WTC11 (cell line): ENCODE results near the gene H6PD. TPM values are rescaled to one million over a fixed set of nuclear protein-coding genes. Genes with fewer than 3 reads are reported as not detected.

Source experiments
- ATAC-seq: fragments of 200-7000 bp; cut with Tn5 transposase; 2 replicates; pipeline ENCODE4 v1.10.0; 2021; ENCODE audit warnings: mild to moderate bottlenecking, moderate library complexity
- CTCF ChIA-PET: fragments of 300-600 bp; sonication (Branson Sonifier 250); formaldehyde crosslinking; loops from one replicate; lab custom pipeline; 2021; ENCODE audit warnings: antibody characterized with exemption; lab: Charles Lee
- POLR2A ChIA-PET: fragments of 350-600 bp; sonication (Branson Sonifier 250); formaldehyde crosslinking; loops from one replicate; lab custom pipeline; 2021; ENCODE audit warnings: antibody characterized with exemption; lab: Charles Lee
- DNase-seq: peaks from one replicate; pipeline ENCODE4 v3.0.0; 2021; ENCODE audit warnings: low spot score
- H3K27ac Mint-ChIP-seq: 2 replicates; pipeline ENCODE4 v1.8.0; 2021; ENCODE audit warnings: mixed read lengths
- H3K27me3 Mint-ChIP-seq: 2 replicates; pipeline ENCODE4 v1.8.0; 2021; ENCODE audit warnings: low read depth, mild to moderate bottlenecking, moderate library complexity, mixed read lengths
- H3K36me3 Mint-ChIP-seq: 2 replicates; pipeline ENCODE4 v1.8.0; 2021; ENCODE audit warnings: mixed read lengths
- H3K4me1 Mint-ChIP-seq: 2 replicates; pipeline ENCODE4 v1.8.0; 2022; ENCODE audit warnings: mixed read lengths
- H3K4me3 Mint-ChIP-seq: 2 replicates; pipeline ENCODE4 v1.8.0; 2021; ENCODE audit warnings: mild to moderate bottlenecking, moderate library complexity, mixed read lengths
- H3K9me3 Mint-ChIP-seq: 2 replicates; pipeline ENCODE4 v1.8.0; 2021; ENCODE audit warnings: mixed read lengths
- E2F1 ChIP-seq: sonication (generic); formaldehyde crosslinking; IDR thresholded peaks from 2 replicates; pipeline ENCODE4 v1.8.0; 2022; ENCODE audit warnings: mild to moderate bottlenecking, missing genetic modification reagents
- E2F5 ChIP-seq: sonication (generic); formaldehyde crosslinking; IDR thresholded peaks from 2 replicates; pipeline ENCODE4 v1.8.1; 2022; ENCODE audit warnings: mild to moderate bottlenecking, moderate library complexity, missing genetic modification reagents
- EMX1 ChIP-seq: fragments of 250-450 bp; sonication (Bioruptor Pico); IDR thresholded peaks from 2 replicates; pipeline ENCODE4 v1.8.0; 2021; ENCODE audit warnings: mild to moderate bottlenecking
- IRF2 ChIP-seq: sonication (generic); formaldehyde crosslinking; IDR thresholded peaks from 2 replicates; pipeline ENCODE4 v1.8.0; 2022; ENCODE audit warnings: low read depth, missing genetic modification reagents, borderline replicate concordance
- JAZF1 ChIP-seq: fragments of 250-450 bp; sonication (Bioruptor Pico); IDR thresholded peaks from 2 replicates; pipeline ENCODE4 v1.9.0; 2021; ENCODE audit warnings: moderate library complexity, mild to moderate bottlenecking, inconsistent platforms
- NFE2L1 ChIP-seq: sonication (generic); formaldehyde crosslinking; IDR thresholded peaks from 2 replicates; pipeline ENCODE4 v1.8.1; 2023; ENCODE audit warnings: missing genetic modification reagents
- NFYB ChIP-seq: sonication (generic); formaldehyde crosslinking; conservative IDR thresholded peaks from 2 replicates; pipeline ENCODE4 v1.8.0; 2022; ENCODE audit warnings: low read depth, missing genetic modification reagents
- OVOL2 ChIP-seq: fragments of 250-450 bp; sonication (Bioruptor Pico); IDR thresholded peaks from 2 replicates; pipeline ENCODE4 v1.9.0; 2021; ENCODE audit warnings: mild to moderate bottlenecking, borderline replicate concordance
- PREB ChIP-seq: sonication (generic); formaldehyde crosslinking; IDR thresholded peaks from 2 replicates; pipeline ENCODE4 v1.8.1; 2022; ENCODE audit warnings: mild to moderate bottlenecking, missing genetic modification reagents, moderate library complexity, borderline replicate concordance
- PRRX2 ChIP-seq: fragments of 250-450 bp; sonication (Bioruptor Pico); IDR thresholded peaks from 2 replicates; pipeline ENCODE4 v1.8.0; 2021; ENCODE audit warnings: mild to moderate bottlenecking
- RORB ChIP-seq: fragments of 250-450 bp; sonication (Bioruptor Pico); IDR thresholded peaks from 2 replicates; pipeline ENCODE4 v1.9.0; 2021; ENCODE audit warnings: mild to moderate bottlenecking
- ZNF416 ChIP-seq: fragments of 250-450 bp; sonication (Bioruptor Pico); IDR thresholded peaks from 2 replicates; pipeline ENCODE4 v1.9.0; 2021; ENCODE audit warnings: mild to moderate bottlenecking, inconsistent platforms
- total RNA-seq: library from RNA; stranded (reverse); gene quantifications from 3 replicates; pipeline ENCODE4 v1.2.3, GENCODE V29; 2021
- TF ChIP-seq, protein P1 (sequence below): sonication (generic); formaldehyde crosslinking; IDR thresholded peaks from 2 replicates; pipeline ENCODE4 v1.8.1; 2023; ENCODE audit warnings: mild to moderate bottlenecking, missing genetic modification reagents
- TF ChIP-seq, protein P2 (sequence below): sonication (generic); formaldehyde crosslinking; IDR thresholded peaks from 2 replicates; pipeline ENCODE4 v1.8.0; 2022; ENCODE audit warnings: mild to moderate bottlenecking, missing genetic modification reagents

The H6PD gene
- total RNA-seq, 1 experiment from 2014 or later, result 7.4 TPM

DNA sequence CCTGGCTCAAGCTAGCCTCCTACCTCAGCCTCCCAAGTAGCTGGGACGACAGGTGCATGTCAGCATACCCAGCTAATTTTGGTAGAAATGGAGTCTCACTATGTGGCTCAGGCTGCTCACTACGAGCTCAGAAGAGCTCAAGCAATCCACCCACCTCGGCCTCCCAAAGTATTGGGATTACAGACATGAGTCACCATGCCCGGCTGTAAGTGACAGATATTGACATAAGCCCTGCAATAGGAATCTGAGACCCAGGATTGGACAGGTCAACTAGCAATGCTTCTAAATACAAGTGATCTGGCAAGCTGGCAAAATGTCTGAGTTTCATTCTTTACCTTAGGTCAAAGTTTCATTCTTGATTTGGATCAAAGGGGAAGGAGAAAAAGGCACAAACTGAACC lies 40.5 kb upstream of the H6PD start:
- ChIA-PET CTCF (interaction anchor here (0.7 to 1.1 kb wide), 2 partner anchors 56 to 83 kb away, joined by 3 read pairs; no protein-coding TSS in a partner anchor), POLR2A (no interaction called here)
- TF ChIP-seq IRF2 (CRISPR knock-in tag) (no peak), NFYB (CRISPR knock-in tag) (no peak), JAZF1 (CRISPR knock-in tag) (no peak), RORB (CRISPR knock-in tag) (no peak)

GRCh38 chr1:9195651-9196050 lies 38.9 kb upstream of the H6PD start:
- Mint-ChIP-seq H3K9me3 (0 out of 2 replicates have a peak, but pooled peaks cover 3% of the 10 kb centered on the region), H3K27ac (no peak overlapping the region), H3K4me1 (peaks cover 11% of the 10 kb centered on the region), H3K36me3 (peaks cover 3% of the 10 kb centered on the region; the same call in 1 of the 2 replicates), H3K27me3 (peaks cover 41% of the 10 kb centered on the region), H3K4me3 (no peak overlapping the region)
- DNase-seq (no peak), ATAC-seq (no peak)
- ChIA-PET POLR2A (no interaction called here), CTCF (interaction anchor here (1.3 to 4.4 kb wide), 11 partner anchors 14 to 191 kb away, joined by 3 to 34 read pairs (median 11); partner anchors contain the start of gene H6PD)
- no peak for TF ChIP-seq E2F1 (CRISPR knock-in tag)
- TF ChIP-seq, protein P1, sequence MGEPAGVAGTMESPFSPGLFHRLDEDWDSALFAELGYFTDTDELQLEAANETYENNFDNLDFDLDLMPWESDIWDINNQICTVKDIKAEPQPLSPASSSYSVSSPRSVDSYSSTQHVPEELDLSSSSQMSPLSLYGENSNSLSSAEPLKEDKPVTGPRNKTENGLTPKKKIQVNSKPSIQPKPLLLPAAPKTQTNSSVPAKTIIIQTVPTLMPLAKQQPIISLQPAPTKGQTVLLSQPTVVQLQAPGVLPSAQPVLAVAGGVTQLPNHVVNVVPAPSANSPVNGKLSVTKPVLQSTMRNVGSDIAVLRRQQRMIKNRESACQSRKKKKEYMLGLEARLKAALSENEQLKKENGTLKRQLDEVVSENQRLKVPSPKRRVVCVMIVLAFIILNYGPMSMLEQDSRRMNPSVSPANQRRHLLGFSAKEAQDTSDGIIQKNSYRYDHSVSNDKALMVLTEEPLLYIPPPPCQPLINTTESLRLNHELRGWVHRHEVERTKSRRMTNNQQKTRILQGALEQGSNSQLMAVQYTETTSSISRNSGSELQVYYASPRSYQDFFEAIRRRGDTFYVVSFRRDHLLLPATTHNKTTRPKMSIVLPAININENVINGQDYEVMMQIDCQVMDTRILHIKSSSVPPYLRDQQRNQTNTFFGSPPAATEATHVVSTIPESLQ (CRISPR knock-in tag), result no peak
- TF ChIP-seq PREB (CRISPR knock-in tag), result no peak
- TF ChIP-seq EMX1 (CRISPR knock-in tag), result no peak
- TF ChIP-seq PRRX2 (CRISPR knock-in tag), result no peak
- no peak for TF ChIP-seq ZNF416 (CRISPR knock-in tag)
- no peak for TF ChIP-seq NFE2L1 (CRISPR knock-in tag)
- no peak for TF ChIP-seq E2F5
- TF ChIP-seq, protein P2, sequence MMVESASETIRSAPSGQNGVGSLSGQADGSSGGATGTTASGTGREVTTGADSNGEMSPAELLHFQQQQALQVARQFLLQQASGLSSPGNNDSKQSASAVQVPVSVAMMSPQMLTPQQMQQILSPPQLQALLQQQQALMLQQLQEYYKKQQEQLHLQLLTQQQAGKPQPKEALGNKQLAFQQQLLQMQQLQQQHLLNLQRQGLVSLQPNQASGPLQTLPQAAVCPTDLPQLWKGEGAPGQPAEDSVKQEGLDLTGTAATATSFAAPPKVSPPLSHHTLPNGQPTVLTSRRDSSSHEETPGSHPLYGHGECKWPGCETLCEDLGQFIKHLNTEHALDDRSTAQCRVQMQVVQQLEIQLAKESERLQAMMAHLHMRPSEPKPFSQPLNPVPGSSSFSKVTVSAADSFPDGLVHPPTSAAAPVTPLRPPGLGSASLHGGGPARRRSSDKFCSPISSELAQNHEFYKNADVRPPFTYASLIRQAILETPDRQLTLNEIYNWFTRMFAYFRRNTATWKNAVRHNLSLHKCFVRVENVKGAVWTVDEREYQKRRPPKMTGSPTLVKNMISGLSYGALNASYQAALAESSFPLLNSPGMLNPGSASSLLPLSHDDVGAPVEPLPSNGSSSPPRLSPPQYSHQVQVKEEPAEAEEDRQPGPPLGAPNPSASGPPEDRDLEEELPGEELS, result no peak
- TF ChIP-seq OVOL2 (CRISPR knock-in tag), result no peak

More for the DNA sequence above, 40.5 kb upstream of the H6PD start:
- Mint-ChIP-seq H3K9me3 (peaks cover 10% of the 10 kb centered on the region; the same call in 1 of the 2 replicates), H3K27ac (no peak overlapping the region), H3K4me3 (no peak overlapping the region), H3K36me3 (peaks cover 3% of the 10 kb centered on the region; the same call in 1 of the 2 replicates), H3K27me3 (peaks cover 25% of the 10 kb centered on the region), H3K4me1 (peaks cover 14% of the 10 kb centered on the region)
- ATAC-seq (no peak), DNase-seq (no peak)
